Measurements from ENCODE around the gene USP13. TPM values are rescaled to one million over a fixed set of nuclear protein-coding genes. Genes with fewer than 3 reads are reported as not detected.

USP13 gene
- total RNA-seq, 3 donors from 2014 or later, result 11.4 to 17.3 (median 11.8) TPM

DNA sequence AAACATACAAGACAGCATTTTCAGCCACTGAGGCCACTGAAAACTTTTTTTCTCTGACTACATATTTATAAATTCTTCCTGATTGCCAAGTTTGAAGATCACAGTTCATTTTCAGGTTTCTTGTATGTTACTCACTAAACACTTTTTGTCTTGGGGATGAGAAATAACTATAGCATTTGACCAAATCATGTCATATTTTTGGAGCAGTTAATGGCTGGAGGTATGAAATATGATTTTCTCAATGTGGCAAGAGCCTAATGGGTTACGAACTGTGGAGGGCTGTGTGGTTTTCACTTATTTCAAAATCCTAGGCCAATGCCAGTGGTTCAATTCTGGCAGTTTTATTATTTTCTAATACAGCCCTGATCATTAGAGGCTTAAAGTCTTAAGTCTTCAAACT is 64.4 kb downstream of the USP13 start:
- no peak for DNase-seq (ENCODE audit: low spot score in 2 of 2)
- no peak overlapping the region for H3K4me3 ChIP-seq
- H3K36me3 ChIP-seq, result no peaks in the 10 kb centered on the region
- H3K27me3 ChIP-seq, result no peaks in the 10 kb centered on the region
- H3K27ac ChIP-seq, result no peak overlapping the region
- TF ChIP-seq, protein P1, sequence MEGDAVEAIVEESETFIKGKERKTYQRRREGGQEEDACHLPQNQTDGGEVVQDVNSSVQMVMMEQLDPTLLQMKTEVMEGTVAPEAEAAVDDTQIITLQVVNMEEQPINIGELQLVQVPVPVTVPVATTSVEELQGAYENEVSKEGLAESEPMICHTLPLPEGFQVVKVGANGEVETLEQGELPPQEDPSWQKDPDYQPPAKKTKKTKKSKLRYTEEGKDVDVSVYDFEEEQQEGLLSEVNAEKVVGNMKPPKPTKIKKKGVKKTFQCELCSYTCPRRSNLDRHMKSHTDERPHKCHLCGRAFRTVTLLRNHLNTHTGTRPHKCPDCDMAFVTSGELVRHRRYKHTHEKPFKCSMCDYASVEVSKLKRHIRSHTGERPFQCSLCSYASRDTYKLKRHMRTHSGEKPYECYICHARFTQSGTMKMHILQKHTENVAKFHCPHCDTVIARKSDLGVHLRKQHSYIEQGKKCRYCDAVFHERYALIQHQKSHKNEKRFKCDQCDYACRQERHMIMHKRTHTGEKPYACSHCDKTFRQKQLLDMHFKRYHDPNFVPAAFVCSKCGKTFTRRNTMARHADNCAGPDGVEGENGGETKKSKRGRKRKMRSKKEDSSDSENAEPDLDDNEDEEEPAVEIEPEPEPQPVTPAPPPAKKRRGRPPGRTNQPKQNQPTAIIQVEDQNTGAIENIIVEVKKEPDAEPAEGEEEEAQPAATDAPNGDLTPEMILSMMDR (IDR thresholded peaks at IDR 0.05), result no peak
- TF ChIP-seq POLR2AphosphoS5 (IDR thresholded peaks at IDR 0.05) (no peak), POLR2A (IDR thresholded peaks at IDR 0.05) (no peak)
- H3K9me3 ChIP-seq, result no peaks in the 10 kb centered on the region
- H3K4me1 ChIP-seq, result no peaks in the 10 kb centered on the region
- intact Hi-C loops (cut with DNase I; ENCODE audit: low total_unique reads), result no loop called here

DNA sequence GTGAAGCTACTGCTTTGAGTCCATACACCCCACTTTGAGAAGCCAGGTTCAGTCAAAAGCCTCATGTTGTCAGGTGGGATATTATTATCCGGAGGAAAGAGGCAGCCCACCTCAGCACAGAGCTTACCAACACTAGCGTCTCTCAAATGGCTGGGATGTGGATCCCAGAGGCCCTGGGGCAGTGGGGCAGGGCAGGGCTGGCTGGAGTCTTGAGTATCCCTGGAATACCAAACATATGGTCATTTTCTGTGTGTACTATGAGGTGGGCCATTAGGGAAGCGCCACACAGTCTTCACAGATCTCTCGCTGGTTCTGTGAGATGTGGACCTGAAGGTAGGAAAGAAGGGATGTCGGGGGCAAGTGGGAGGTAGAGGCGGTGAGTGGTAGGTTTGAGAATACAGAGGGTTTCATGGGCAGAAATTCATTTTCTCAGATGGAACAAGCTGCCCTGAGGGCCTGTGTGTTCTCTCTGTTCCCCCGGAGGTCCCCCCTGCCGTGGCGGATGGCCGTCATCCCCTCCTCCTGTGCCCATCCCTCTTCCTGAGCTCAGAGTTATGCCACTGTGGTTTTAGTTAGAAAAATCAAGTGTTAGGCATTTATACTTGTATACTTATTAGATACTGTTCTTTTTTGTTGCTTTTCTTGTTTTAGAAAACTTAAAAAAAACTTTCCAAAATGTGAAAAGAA is 66.4 kb downstream of the USP13 start:
- Histone ChIP-seq H3K9me3 (no peaks in the 10 kb centered on the region), H3K27me3 (no peaks in the 10 kb centered on the region), H3K27ac (no peak overlapping the region), H3K4me1 (no peaks in the 10 kb centered on the region), H3K36me3 (no peaks in the 10 kb centered on the region), H3K4me3 (no peak overlapping the region)
- intact Hi-C loops (cut with DNase I; ENCODE audit: low total_unique reads), result no loop called here
- DNase-seq (ENCODE audit: low spot score in 2 of 2), result no peak
- TF ChIP-seq POLR2A (IDR thresholded peaks at IDR 0.05) (no peak), POLR2AphosphoS5 (IDR thresholded peaks at IDR 0.05) (no peak)

DNA sequence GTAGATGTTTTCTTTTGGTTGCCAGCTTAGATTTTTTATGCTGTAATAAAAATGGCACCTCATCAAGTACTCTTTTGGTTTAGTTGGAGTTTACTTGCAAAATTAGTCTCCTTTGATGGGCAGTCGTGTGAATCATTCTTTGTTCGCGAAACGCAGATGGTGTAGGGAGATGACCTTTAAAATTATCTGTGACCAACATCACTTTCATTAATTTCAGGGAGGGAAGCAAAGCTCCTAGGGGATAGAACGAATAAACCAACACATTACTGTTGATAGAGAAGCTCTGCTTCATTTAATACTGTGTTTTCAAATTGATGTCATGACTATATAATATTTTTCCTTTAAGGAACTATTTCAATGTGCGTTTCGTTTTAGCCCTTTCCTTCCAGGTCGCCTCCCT is 67.4 kb downstream of the USP13 start:
- no peaks in the 10 kb centered on the region for H3K4me1 ChIP-seq
- intact Hi-C loops (cut with DNase I; ENCODE audit: low total_unique reads), result no loop called here
- DNase-seq (ENCODE audit: low spot score in 2 of 2), result no peak
- no peak overlapping the region for H3K4me3 ChIP-seq
- H3K27ac ChIP-seq, result no peak overlapping the region
- TF ChIP-seq, protein P1 (IDR thresholded peaks at IDR 0.05), result no peak
- TF ChIP-seq POLR2AphosphoS5 (IDR thresholded peaks at IDR 0.05) (no peak), POLR2A (IDR thresholded peaks at IDR 0.05) (no peak)
- no peaks in the 10 kb centered on the region for H3K27me3 ChIP-seq
- no peaks in the 10 kb centered on the region for H3K36me3 ChIP-seq
- no peaks in the 10 kb centered on the region for H3K9me3 ChIP-seq

DNA sequence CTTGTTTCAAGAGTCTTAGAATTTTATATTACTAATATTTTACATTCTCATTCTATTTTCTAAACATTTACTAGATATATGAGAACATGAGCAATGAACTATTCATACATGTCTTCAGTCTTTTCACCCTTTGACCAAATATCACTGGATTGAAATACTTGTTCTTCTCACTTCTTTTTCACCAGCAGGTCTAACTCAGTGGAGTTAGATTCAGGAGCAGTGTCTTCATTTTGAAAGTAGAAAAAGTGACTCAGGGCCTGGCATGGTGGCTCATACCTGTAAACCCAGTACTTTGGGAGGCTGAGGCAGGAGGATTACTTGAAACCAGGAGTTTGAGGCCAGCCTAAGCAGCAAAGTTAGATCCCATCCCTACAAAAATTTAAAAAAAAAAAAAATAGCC is 70.8 kb downstream of the USP13 start:
- no peak for DNase-seq (ENCODE audit: low spot score in 2 of 2)
- Histone ChIP-seq H3K4me1 (no peaks in the 10 kb centered on the region), H3K4me3 (no peak overlapping the region), H3K36me3 (no peaks in the 10 kb centered on the region), H3K27ac (no peak overlapping the region), H3K9me3 (no peaks in the 10 kb centered on the region), H3K27me3 (no peaks in the 10 kb centered on the region)
- intact Hi-C loops (cut with DNase I; ENCODE audit: low total_unique reads), result no loop called here
- TF ChIP-seq POLR2AphosphoS5 (IDR thresholded peaks at IDR 0.05), result no peak
- no peak for TF ChIP-seq POLR2A (IDR thresholded peaks at IDR 0.05)
- TF ChIP-seq, protein P1 (IDR thresholded peaks at IDR 0.05), result no peak

DNA sequence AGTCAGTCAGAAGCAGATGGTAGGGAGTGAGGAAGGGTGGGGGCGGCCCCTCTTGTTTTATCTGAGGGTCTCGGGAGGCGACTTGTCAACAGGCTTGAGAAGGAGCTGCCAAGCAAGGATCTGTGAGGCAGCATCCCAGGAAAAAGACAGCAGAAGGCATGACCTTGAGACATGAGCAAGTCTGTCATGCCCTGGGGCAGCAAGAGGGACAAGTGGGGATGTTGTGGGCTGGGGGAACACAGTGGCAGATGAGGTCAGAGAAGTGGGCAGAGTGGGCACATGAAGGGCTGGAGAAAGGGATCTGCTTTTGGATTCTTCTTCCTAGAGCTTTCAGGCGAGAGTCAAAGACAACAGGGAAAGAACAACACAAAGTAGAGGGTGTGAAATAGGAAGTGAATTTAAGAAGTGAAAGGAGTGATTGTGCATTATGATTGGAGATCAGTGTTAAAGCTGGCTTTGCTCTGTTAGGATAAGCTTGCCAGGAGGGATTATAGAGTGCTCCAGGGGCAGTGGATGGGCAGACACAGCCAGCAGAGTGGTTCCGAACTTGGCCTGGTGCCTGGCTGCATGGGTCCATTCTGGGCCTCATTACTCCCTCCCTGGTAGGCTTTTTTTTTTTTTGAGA is 73.3 kb downstream of the USP13 start:
- intact Hi-C loops (cut with DNase I; ENCODE audit: low total_unique reads), result no loop called here
- H3K36me3 ChIP-seq, result no peaks in the 10 kb centered on the region
- H3K9me3 ChIP-seq, result no peaks in the 10 kb centered on the region
- no peaks in the 10 kb centered on the region for H3K27me3 ChIP-seq
- TF ChIP-seq, protein P1 (IDR thresholded peaks at IDR 0.05), result no peak
- TF ChIP-seq POLR2A (IDR thresholded peaks at IDR 0.05) (no peak), POLR2AphosphoS5 (IDR thresholded peaks at IDR 0.05) (no peak)
- H3K27ac ChIP-seq, result no peak overlapping the region
- DNase-seq (ENCODE audit: low spot score in 2 of 2), result no peak
- H3K4me3 ChIP-seq, result no peak overlapping the region
- no peaks in the 10 kb centered on the region for H3K4me1 ChIP-seq
